ENCODE data around the gene ST8SIA2.

ST8SIA2 gene

GRCh38 chr15:92399271-92399950 lies 5.7 kb downstream of the ST8SIA2 start:
- TF ChIP-seq ZFX (IDR thresholded peaks at IDR 0.05; ENCODE audit: borderline replicate concordance) (no peak), CTCF (IDR thresholded peaks at IDR 0.05) (no peak)
- no peak overlapping the region for H3K27ac ChIP-seq

- TF ChIP-seq CTCF (IDR thresholded peaks at IDR 0.05) = no peak
- no peak for TF ChIP-seq ZFX (IDR thresholded peaks at IDR 0.05; ENCODE audit: borderline replicate concordance)
- no peak overlapping the region for H3K27ac ChIP-seq
Measured at GRCh38 chr15:92400573-92400972, 6.9 kb downstream of the ST8SIA2 start.

GRCh38 chr15:92400980-92401787 lies 7.5 kb downstream of the ST8SIA2 start:
- H3K27ac ChIP-seq = no peak overlapping the region
- TF ChIP-seq ZFX (IDR thresholded peaks at IDR 0.05; ENCODE audit: borderline replicate concordance) = no peak
- no peak for TF ChIP-seq CTCF (IDR thresholded peaks at IDR 0.05)

- TF ChIP-seq CTCF (IDR thresholded peaks at IDR 0.05) = no peak
- TF ChIP-seq ZFX (IDR thresholded peaks at IDR 0.05; ENCODE audit: borderline replicate concordance) = no peak
- H3K27ac ChIP-seq = no peak overlapping the region
Measured at GRCh38 chr15:92402751-92403150, 9.1 kb downstream of the ST8SIA2 start.

- H3K27ac ChIP-seq = no peak overlapping the region
- TF ChIP-seq ZFX (IDR thresholded peaks at IDR 0.05; ENCODE audit: borderline replicate concordance) = no peak
- no peak for TF ChIP-seq CTCF (IDR thresholded peaks at IDR 0.05)
Measured at GRCh38 chr15:92405942-92406341, 12.3 kb downstream of the ST8SIA2 start.

GRCh38 chr15:92407321-92407720 lies 13.6 kb downstream of the ST8SIA2 start:
- H3K27ac ChIP-seq = no peak overlapping the region
- TF ChIP-seq CTCF (IDR thresholded peaks at IDR 0.05) = no peak
- TF ChIP-seq ZFX (IDR thresholded peaks at IDR 0.05; ENCODE audit: borderline replicate concordance) = no peak

GRCh38 chr15:92407916-92408315 lies 14.2 kb downstream of the ST8SIA2 start:
- H3K27ac ChIP-seq = no peak overlapping the region
- TF ChIP-seq CTCF (IDR thresholded peaks at IDR 0.05) (no peak), ZFX (IDR thresholded peaks at IDR 0.05; ENCODE audit: borderline replicate concordance) (no peak)
